ENCODE measurements around the gene SMTN. TPM values are rescaled to one million over a fixed set of nuclear protein-coding genes. Genes with fewer than 3 reads are reported as not detected.

The SMTN gene
- total and polyA plus RNA-seq, 9 of the 15 experiments (the other 6 are each of a cell fraction or from before 2014, with no cell fraction given): 2.5 to 41.1 (median 16.1) TPM

GRCh38 chr22:31126869-31127175, 45.7 kb downstream of the SMTN start:
- Histone ChIP-seq H3K27ac (ENCODE audit: extremely low read depth, low read depth, low read length) (no peak overlapping the region), H3K9me1 (ENCODE audit: control insufficient read depth, insufficient read depth, low read length) (no peaks in the 10 kb centered on the region), H2AFZ (ENCODE audit: low read depth, low read length) (no peak overlapping the region), H3K9me3 (replicated peaks; ENCODE audit: control insufficient read depth, insufficient read depth, low read depth, low read length) (no peaks in the 10 kb centered on the region), H3K9ac (ENCODE audit: insufficient read depth in 1 of 2, low read depth in 2 of 2, low read length in 2 of 2) (no peak overlapping the region; a peak in 1 of 4 replicates), H3K79me2 (ENCODE audit: control insufficient read depth, insufficient read depth, low read length) (no peaks in the 10 kb centered on the region), H3K36me3 (ENCODE audit: control insufficient read depth, insufficient read depth, low read length) (no peaks in the 10 kb centered on the region), H3K4me1 (replicated peaks in 1 of 2; ENCODE audit: control insufficient read depth in 2 of 2, insufficient read depth in 2 of 2, low read length in 2 of 2) (peaks cover 23 to 54% of the 10 kb centered on the region in 2 experiments; a peak in 4 of 5 replicates), H3K4me2 (ENCODE audit: insufficient read depth, low read length) (no peak overlapping the region), H4K20me1 (replicated peaks; ENCODE audit: control insufficient read depth, insufficient read depth, low read length) (no peaks in the 10 kb centered on the region), H3K27me3 (ENCODE audit: control insufficient read depth in 2 of 2, insufficient read depth in 2 of 2, low read length in 2 of 2) (no peaks in the 10 kb centered on the region), H3K4me3 (no peak overlapping the region)
- ChIA-PET POLR2A (no interaction called here), CTCF (ENCODE audit: low intra/inter-chr PET ratio) (no interaction called here)
- FAIRE-seq (no peak), ATAC-seq (no peak), DNase-seq (ENCODE audit: extremely low read depth in 1 of 4, low spot score in 3 of 4) (no peak)
- WGBS (ENCODE audit: insufficient coverage, low coverage, missing lambda C conversion rate): 90% methylated on average over 10 of the region's 13 CpGs
- TF ChIP-seq SAFB (IDR thresholded peaks at IDR 0.05; ENCODE audit: borderline replicate concordance, low read depth, low read length) (no peak), XRCC4 (IDR thresholded peaks at IDR 0.05; ENCODE audit: extremely low read depth, insufficient read depth, insufficient read length) (no peak), POLR3A (IDR thresholded peaks at IDR 0.05; ENCODE audit: borderline replicate concordance, extremely low read depth, insufficient read depth, insufficient read length) (no peak), KDM4B (IDR thresholded peaks at IDR 0.05; ENCODE audit: borderline replicate concordance in 2 of 2, low read depth in 1 of 2) (no peak), KLF10 (CRISPR knock-in tag; IDR thresholded peaks at IDR 0.05) (no peak), ZNF436 (CRISPR knock-in tag; IDR thresholded peaks at IDR 0.05) (no peak), BRCA1 (IDR thresholded peaks at IDR 0.05) (no peak), BRCA1 (CRISPR knock-in tag; IDR thresholded peaks at IDR 0.05) (no peak), CTCF (IDR thresholded peaks at IDR 0.05 in 2 of 3, conservative IDR thresholded peaks at IDR 0.05 in 1 of 3; ENCODE audit: insufficient read depth in 2 of 3, low read depth in 1 of 3, low read length in 3 of 3) (no peak), ZNF644 (tag; IDR thresholded peaks at IDR 0.05; ENCODE audit: low read depth) (no peak), ZSCAN32 (CRISPR knock-in tag; IDR thresholded peaks at IDR 0.05) (no peak), TCF7 (IDR thresholded peaks at IDR 0.05; ENCODE audit: borderline replicate concordance) (no peak), ARID3A (IDR thresholded peaks at IDR 0.05; ENCODE audit: borderline replicate concordance, low read depth, low read length) (no peak), ID3 (CRISPR knock-in tag; IDR thresholded peaks at IDR 0.05) (no peak), ID3 (tag; IDR thresholded peaks at IDR 0.05) (no peak), ZNF311 (CRISPR knock-in tag; IDR thresholded peaks at IDR 0.05) (no peak), ETV1 (tag; conservative IDR thresholded peaks at IDR 0.05; ENCODE audit: low read depth) (no peak)
- intact Hi-C loops (cut with micrococcal nuclease): no loop called here
- in situ Hi-C loops (cut with MboI): no loop called here
- BruUV-seq (replicated peaks): no TSS peak

Measured in K562 (cell line).